Colon (tissue), 2 donors: Measurements from ENCODE around the gene OR52R1.
"Not testable (repeated sequence)": the region's sequence is repeated elsewhere in the genome, so short reads cannot be mapped to it uniquely, and the experiment has no call there.

Experiments
- FAIRE-seq: peaks from 2 replicates; lab custom pipeline; 2012; peaks lifted over from hg19 to GRCh38; lab: Jason Lieb, UNC
- donor health status: control.
- donor health status: control.

The OR52R1 gene

GRCh38 chr11:4804280-4804679 is at the start of gene OR52R1:
TSS of gene OR52R1 (minus strand) at chr11:4804380. CDS start at chr11:4804380, 0 bp downstream.
- no peak for FAIRE-seq

- no peak for FAIRE-seq
Observed at GRCh38 chr11:4851033-4851432, 46.9 kb upstream of the OR52R1 start.

GRCh38 chr11:4848908-4849532 is 44.8 kb upstream of the OR52R1 start, which contains the start of gene OR51S1:
TSS of gene OR51S1 (minus strand) at chr11:4849208. CDS start at chr11:4849208, 0 bp downstream.
- FAIRE-seq: no peak

GRCh38 chr11:4839851-4840549 is 35.8 kb upstream of the OR52R1 start:
- FAIRE-seq: no peak

- no peak for FAIRE-seq
Observed at GRCh38 chr11:4830909-4831308, 26.7 kb upstream of the OR52R1 start.

- FAIRE-seq: no peak
Observed at GRCh38 chr11:4830346-4830745, 26.2 kb upstream of the OR52R1 start.

- no peak for FAIRE-seq
Observed at GRCh38 chr11:4826425-4826824, 22.2 kb upstream of the OR52R1 start.

- FAIRE-seq: no peak
Observed at GRCh38 chr11:4825132-4825531, 21.0 kb upstream of the OR52R1 start.

- no peak for FAIRE-seq
Observed at GRCh38 chr11:4821021-4821420, 16.8 kb upstream of the OR52R1 start, which contains the start of gene OR51F2. TSS of gene OR51F2 (plus strand) at chr11:4821321. CDS start at chr11:4821422, 101 bp downstream.

- no peak for FAIRE-seq
Observed at GRCh38 chr11:4809246-4809645, 5.1 kb upstream of the OR52R1 start.

- FAIRE-seq: no peak
Observed at GRCh38 chr11:4808476-4808875, 4.3 kb upstream of the OR52R1 start.

GRCh38 chr11:4801316-4801715 is 2.9 kb downstream of the OR52R1 start:
- FAIRE-seq: not testable (repeated sequence)

GRCh38 chr11:4798427-4799183 is 5.6 kb downstream of the OR52R1 start:
- FAIRE-seq: no peak

- FAIRE-seq: no peak
Observed at GRCh38 chr11:4797206-4797605, 7.0 kb downstream of the OR52R1 start.

- no peak for FAIRE-seq
Observed at GRCh38 chr11:4782454-4782853, 21.7 kb downstream of the OR52R1 start.

GRCh38 chr11:4769838-4770237 is 34.3 kb downstream of the OR52R1 start, which contains the start of gene OR51F1:
TSS of gene OR51F1 (minus strand) at chr11:4769938. CDS start at chr11:4769938, 0 bp downstream.
- FAIRE-seq: no peak

- no peak for FAIRE-seq
Observed at GRCh38 chr11:4768094-4768493, 36.1 kb downstream of the OR52R1 start.

GRCh38 chr11:4766420-4767043 is 37.6 kb downstream of the OR52R1 start:
- no peak for FAIRE-seq

GRCh38 chr11:4763096-4763495 is 41.1 kb downstream of the OR52R1 start:
- FAIRE-seq: no peak
